RWPE2 (cell line): ENCODE results near the gene DNMT3A.

Source experiments
- ATAC-seq: fragments of 200-7000 bp; cut with Tn5 transposase; 3 replicates; pipeline ENCODE4 v1.9.1; 2021; ENCODE audit warnings: low read depth
- DNase-seq: peaks from one replicate; pipeline ENCODE4 v3.0.0-alpha.2; 2020; ENCODE audit warnings: low spot score
- H3K27ac ChIP-seq: fragments of 450-650 bp; 2 replicates; pipeline ENCODE4 v1.5.1; 2017; ENCODE audit warnings: mild to moderate bottlenecking; ENCODE audit not compliant: poor library complexity, severe bottlenecking
- H3K27me3 ChIP-seq: fragments of 250-450 bp; sonication (Bioruptor Pico); 2 replicates; pipeline ENCODE4 v1.5.1; 2021; ENCODE audit warnings: mild to moderate bottlenecking, moderate library complexity; ENCODE audit not compliant: insufficient read depth, poor library complexity, severe bottlenecking
- H3K36me3 ChIP-seq: fragments of 250-450 bp; sonication (Bioruptor Pico); 2 replicates; pipeline ENCODE4 v1.5.1; 2020; ENCODE audit warnings: low read depth, mild to moderate bottlenecking, moderate library complexity
- H3K4me1 ChIP-seq: fragments of 250-450 bp; sonication (Bioruptor Pico); 2 replicates; pipeline ENCODE4 v1.5.1; 2021; ENCODE audit warnings: mild to moderate bottlenecking, moderate library complexity; ENCODE audit not compliant: insufficient read depth, poor library complexity, severe bottlenecking
- H3K4me3 ChIP-seq: fragments of 250-450 bp; sonication (Bioruptor Pico); 2 replicates; pipeline ENCODE4 v1.5.1; 2021; ENCODE audit warnings: mild to moderate bottlenecking, moderate library complexity; ENCODE audit not compliant: severe bottlenecking
- H3K9me3 ChIP-seq: fragments of 250-450 bp; sonication (Bioruptor Pico); 2 replicates; pipeline ENCODE4 v1.5.1; 2021; ENCODE audit warnings: mild to moderate bottlenecking, moderate library complexity; ENCODE audit not compliant: severe bottlenecking
- CTCF ChIP-seq: fragments of 450-650 bp; IDR thresholded peaks from one replicate; pipeline ENCODE4 v1.5.1; 2017; ENCODE audit warnings: mild to moderate bottlenecking, moderate library complexity; ENCODE audit not compliant: poor library complexity, severe bottlenecking

Gene DNMT3A

DNA sequence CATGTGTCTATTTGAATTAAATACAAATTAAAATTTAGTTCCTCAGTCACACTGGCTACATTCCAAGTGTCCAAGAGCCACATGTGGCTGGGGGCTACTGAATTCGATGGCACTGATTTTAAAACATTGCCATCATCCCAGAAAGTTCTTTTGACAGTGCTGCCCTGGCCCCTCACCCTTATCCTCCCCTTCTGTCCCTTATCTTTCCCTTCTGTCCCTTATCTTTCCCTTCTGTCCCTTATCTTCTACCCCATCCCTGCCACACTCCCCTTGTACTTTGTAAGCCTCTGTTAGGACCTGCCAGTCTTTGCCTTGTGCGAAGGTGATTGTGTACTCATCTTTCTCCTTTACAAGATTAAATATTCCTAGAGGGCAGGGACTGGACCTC, 85.2 kb downstream of the DNMT3A start:
- Histone ChIP-seq H3K4me1 (no peaks in the 10 kb centered on the region), H3K36me3 (no peaks in the 10 kb centered on the region), H3K27ac (no peak overlapping the region), H3K27me3 (no peaks in the 10 kb centered on the region), H3K9me3 (no peaks in the 10 kb centered on the region), H3K4me3 (no peak overlapping the region)
- DNase-seq (no peak), ATAC-seq (no peak)
- TF ChIP-seq CTCF: no peak

DNA sequence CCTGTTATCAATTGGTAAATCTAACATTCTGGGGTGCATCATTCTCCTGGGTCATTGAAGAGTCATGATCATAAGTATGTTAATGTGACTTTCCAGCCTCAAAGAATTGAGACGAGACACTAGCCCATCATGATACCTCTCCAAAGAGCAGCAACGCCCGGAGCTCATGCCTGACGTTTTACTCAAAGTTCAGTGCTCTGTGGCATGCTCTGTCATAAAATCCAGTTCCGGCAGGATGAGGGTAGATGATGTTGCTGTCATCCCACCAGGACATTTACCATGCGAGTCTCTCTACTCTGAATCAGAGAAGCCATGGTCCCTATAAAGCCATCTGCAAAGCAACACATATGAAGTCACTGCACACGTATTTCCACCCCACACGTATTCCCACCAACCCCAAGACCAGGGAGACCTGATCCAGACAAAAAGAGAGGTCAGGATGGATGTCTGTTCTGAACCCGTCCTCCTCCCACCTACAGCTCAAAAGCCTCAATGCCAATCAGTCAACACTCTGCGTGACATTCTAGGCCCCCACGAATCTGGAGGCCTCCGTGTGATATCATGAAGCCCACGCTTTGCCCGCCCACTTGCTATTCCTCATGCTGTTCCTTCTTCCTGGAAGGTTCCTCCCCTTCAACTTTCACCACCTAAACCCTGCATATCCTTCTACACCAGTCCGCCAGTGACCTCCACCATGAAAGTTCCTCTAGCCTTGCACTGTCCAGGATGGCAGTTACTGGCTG, 85.8 kb downstream of the DNMT3A start:
- no peak overlapping the region for H3K27ac ChIP-seq
- no peak for TF ChIP-seq CTCF
- ATAC-seq: no peak
- H3K4me1 ChIP-seq: no peaks in the 10 kb centered on the region
- no peaks in the 10 kb centered on the region for H3K27me3 ChIP-seq
- H3K9me3 ChIP-seq: no peaks in the 10 kb centered on the region
- no peak for DNase-seq
- H3K4me3 ChIP-seq: no peak overlapping the region
- no peaks in the 10 kb centered on the region for H3K36me3 ChIP-seq

GRCh38 chr2:25254961-25255360, 86.8 kb downstream of the DNMT3A start:
- Histone ChIP-seq H3K4me3 (no peak overlapping the region), H3K27me3 (no peaks in the 10 kb centered on the region), H3K4me1 (no peaks in the 10 kb centered on the region), H3K9me3 (no peaks in the 10 kb centered on the region), H3K36me3 (no peaks in the 10 kb centered on the region), H3K27ac (no peak overlapping the region)
- TF ChIP-seq CTCF: no peak
- no peak for DNase-seq
- ATAC-seq: no peak

DNA sequence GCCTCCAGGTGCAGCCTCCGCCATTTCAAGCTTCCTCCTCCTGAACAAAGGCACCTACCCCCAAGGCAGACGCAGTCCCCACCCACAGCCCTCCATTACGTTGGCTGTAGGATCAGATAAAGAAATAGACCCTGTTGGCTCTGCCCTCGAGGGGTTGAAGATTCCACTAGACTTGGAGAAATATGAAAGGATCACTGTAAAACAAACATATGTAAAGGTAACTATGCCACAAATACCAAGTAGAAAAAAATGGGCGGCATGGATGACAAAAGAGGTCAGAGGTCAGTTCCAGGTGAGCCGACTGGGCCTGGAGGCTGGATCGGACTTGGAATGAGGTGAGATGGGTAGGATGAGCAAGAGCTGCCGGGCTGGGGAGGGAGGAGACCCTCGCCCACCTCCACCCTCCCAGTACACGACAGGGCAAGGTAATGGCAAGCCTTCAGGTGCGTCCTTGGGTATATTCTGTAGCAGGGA, 88.5 kb downstream of the DNMT3A start:
- no peaks in the 10 kb centered on the region for H3K36me3 ChIP-seq
- no peak for TF ChIP-seq CTCF
- no peaks in the 10 kb centered on the region for H3K4me1 ChIP-seq
- H3K9me3 ChIP-seq: no peaks in the 10 kb centered on the region
- DNase-seq (no peak), ATAC-seq (no peak)
- H3K27me3 ChIP-seq: no peaks in the 10 kb centered on the region
- H3K4me3 ChIP-seq: no peak overlapping the region
- no peak overlapping the region for H3K27ac ChIP-seq
